Measurements from ENCODE around the gene RNF130.

Gene RNF130

GRCh38 chr5:179918742-179919486, 152.6 kb downstream of the RNF130 start:
- no peaks in the 10 kb centered on the region for H3K36me3 ChIP-seq (ENCODE audit: control insufficient read depth in 4 of 4, insufficient read depth in 4 of 4, low read length in 3 of 4)
- CTCF ChIA-PET, result interaction anchor here (0.8 kb wide), 1 partner anchor 12 kb away, joined by 3 read pairs; no protein-coding TSS in a partner anchor
- WGBS (ENCODE audit: insufficient coverage), result 97% methylated on average over 18 of the region's 19 CpGs
- H3K9me3 ChIP-seq (ENCODE audit: control extremely low read depth in 1 of 5, control insufficient read depth in 4 of 5, insufficient read depth in 2 of 5, low read depth in 1 of 5, low read length in 4 of 5), result no peaks in the 10 kb centered on the region
- H3K4me3 ChIP-seq (ENCODE audit: control insufficient read depth in 1 of 7, extremely low read depth in 1 of 7, insufficient read depth in 4 of 7, low read depth in 2 of 7, low read length in 6 of 7), result no peak overlapping the region
- H3K27ac ChIP-seq (ENCODE audit: insufficient read depth in 1 of 2, low read depth in 1 of 2, low read length in 2 of 2, poor library complexity in 1 of 2, severe bottlenecking in 2 of 2), result no peak overlapping the region
- no peaks in the 10 kb centered on the region for H3K27me3 ChIP-seq (replicated peaks in 2 of 5; ENCODE audit: control insufficient read depth in 4 of 5, insufficient read depth in 5 of 5, low read length in 4 of 5)
- peaks cover 0 to 11% (median 2%) of the 10 kb centered on the region in 4 experiments for H3K4me1 ChIP-seq (ENCODE audit: control extremely low read depth in 1 of 4, control insufficient read depth in 4 of 4, insufficient read depth in 4 of 4, low read length in 3 of 4)
- POLR2A ChIA-PET, result no interaction called here
- DNase-seq, result no peak

DNA sequence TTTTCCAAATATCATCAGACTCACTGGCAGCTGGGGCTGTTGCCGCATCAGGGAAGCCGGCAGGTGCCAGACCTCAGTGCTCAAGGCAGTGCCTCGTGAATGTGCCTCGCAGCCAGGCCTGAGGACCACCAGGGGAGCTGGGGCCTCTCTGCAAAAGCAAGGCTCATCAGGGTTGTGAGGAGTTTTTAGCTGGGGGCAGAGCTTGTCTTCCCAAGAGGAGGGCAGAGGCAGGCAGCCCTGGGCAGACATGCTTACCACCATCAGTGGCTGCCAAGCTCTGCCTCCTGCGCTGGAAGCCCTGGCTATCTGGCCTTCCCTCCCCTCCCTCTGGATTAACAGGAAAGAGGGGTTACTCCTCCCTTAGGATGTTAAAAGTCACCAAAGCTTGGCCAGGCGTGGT, 155.0 kb downstream of the RNF130 start:
- ChIA-PET POLR2A (no interaction called here), CTCF (interaction anchor here (0.9 to 1.7 kb wide), 3 partner anchors 10 to 17 kb away, joined by 3 read pairs; no protein-coding TSS in a partner anchor)
- no peaks in the 10 kb centered on the region for H3K9me3 ChIP-seq (ENCODE audit: control extremely low read depth in 1 of 5, control insufficient read depth in 4 of 5, insufficient read depth in 2 of 5, low read depth in 1 of 5, low read length in 4 of 5)
- WGBS (ENCODE audit: insufficient coverage), result 100% methylated on average over 4 of the region's 6 CpGs
- H3K4me1 ChIP-seq (ENCODE audit: control extremely low read depth in 1 of 4, control insufficient read depth in 4 of 4, insufficient read depth in 4 of 4, low read length in 3 of 4), result peaks cover 0 to 14% (median 2%) of the 10 kb centered on the region in 4 experiments
- no peaks in the 10 kb centered on the region for H3K36me3 ChIP-seq (ENCODE audit: control insufficient read depth in 4 of 4, insufficient read depth in 4 of 4, low read length in 3 of 4)
- no peak overlapping the region for H3K4me3 ChIP-seq (ENCODE audit: control insufficient read depth in 1 of 7, extremely low read depth in 1 of 7, insufficient read depth in 4 of 7, low read depth in 2 of 7, low read length in 6 of 7)
- no peak overlapping the region for H3K27ac ChIP-seq (ENCODE audit: insufficient read depth in 1 of 2, low read depth in 1 of 2, low read length in 2 of 2, poor library complexity in 1 of 2, severe bottlenecking in 2 of 2)
- no peaks in the 10 kb centered on the region for H3K27me3 ChIP-seq (replicated peaks in 2 of 5; ENCODE audit: control insufficient read depth in 4 of 5, insufficient read depth in 5 of 5, low read length in 4 of 5)
- no peak for DNase-seq

- Histone ChIP-seq H3K27me3 (replicated peaks in 2 of 5; ENCODE audit: control insufficient read depth in 4 of 5, insufficient read depth in 5 of 5, low read length in 4 of 5) (no peaks in the 10 kb centered on the region), H3K4me1 (ENCODE audit: control extremely low read depth in 1 of 4, control insufficient read depth in 4 of 4, insufficient read depth in 4 of 4, low read length in 3 of 4) (peaks cover 0 to 14% (median 2%) of the 10 kb centered on the region in 4 experiments), H3K36me3 (ENCODE audit: control insufficient read depth in 4 of 4, insufficient read depth in 4 of 4, low read length in 3 of 4) (no peaks in the 10 kb centered on the region), H3K9me3 (ENCODE audit: control extremely low read depth in 1 of 5, control insufficient read depth in 4 of 5, insufficient read depth in 2 of 5, low read depth in 1 of 5, low read length in 4 of 5) (no peaks in the 10 kb centered on the region), H3K4me3 (ENCODE audit: control insufficient read depth in 1 of 7, extremely low read depth in 1 of 7, insufficient read depth in 4 of 7, low read depth in 2 of 7, low read length in 6 of 7) (no peak overlapping the region), H3K27ac (ENCODE audit: insufficient read depth in 1 of 2, low read depth in 1 of 2, low read length in 2 of 2, poor library complexity in 1 of 2, severe bottlenecking in 2 of 2) (no peak overlapping the region)
- no peak for DNase-seq
- POLR2A ChIA-PET, result no interaction called here
- CTCF ChIA-PET, result interaction anchor here (1.0 to 1.7 kb wide), 2 partner anchors 16 to 153 kb away, joined by 3 read pairs; no protein-coding TSS in a partner anchor
- 94% methylated on average over 10 of the region's 10 CpGs for WGBS (ENCODE audit: insufficient coverage)
These were observed 156.1 kb downstream of the RNF130 start for GRCh38 chr5:179915406-179915935.

DNA sequence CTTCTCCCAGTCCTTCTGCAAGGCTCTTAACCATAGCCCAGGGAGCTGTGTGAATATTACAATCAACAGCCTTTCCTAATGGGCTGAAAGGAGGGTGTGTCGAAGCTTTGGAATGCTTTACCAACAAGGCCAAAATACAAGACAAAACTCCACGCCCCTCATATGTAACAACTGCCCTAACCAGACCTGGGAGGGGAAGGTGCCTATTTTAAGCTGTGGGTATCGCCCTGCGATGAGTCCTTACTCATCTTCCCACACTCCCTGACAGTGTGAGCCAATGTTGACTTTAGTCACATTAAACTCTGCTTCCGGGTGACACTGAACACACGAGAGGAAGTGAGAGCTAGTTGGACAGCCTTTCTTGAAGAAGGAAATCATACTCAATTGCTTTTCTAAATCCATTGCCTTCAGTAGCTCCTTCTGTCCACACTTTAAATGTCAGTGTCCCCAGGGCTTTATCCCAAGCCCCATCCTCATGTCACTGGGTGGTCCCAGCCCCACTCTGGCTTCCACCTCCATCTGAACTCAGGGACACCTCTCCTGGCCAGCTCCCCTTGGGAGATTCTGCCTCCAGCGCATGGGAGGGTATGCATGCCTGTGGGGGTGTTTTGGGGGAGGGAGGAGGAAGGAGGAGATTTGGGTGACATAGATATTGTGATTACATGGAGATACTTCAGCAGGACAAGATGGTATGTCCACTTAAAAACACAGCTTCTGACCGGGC, 157.4 kb downstream of the RNF130 start:
- no peaks in the 10 kb centered on the region for H3K27me3 ChIP-seq (replicated peaks in 2 of 5; ENCODE audit: control insufficient read depth in 4 of 5, insufficient read depth in 5 of 5, low read length in 4 of 5)
- CTCF ChIA-PET, result interaction anchor here (0.8 to 1.7 kb wide), 7 partner anchors 11 to 179 kb away, joined by 3 to 4 read pairs (median 3); no protein-coding TSS in a partner anchor
- H3K4me1 ChIP-seq (ENCODE audit: control extremely low read depth in 1 of 4, control insufficient read depth in 4 of 4, insufficient read depth in 4 of 4, low read length in 3 of 4), result peaks cover 0 to 12% (median 2%) of the 10 kb centered on the region in 4 experiments

DNA sequence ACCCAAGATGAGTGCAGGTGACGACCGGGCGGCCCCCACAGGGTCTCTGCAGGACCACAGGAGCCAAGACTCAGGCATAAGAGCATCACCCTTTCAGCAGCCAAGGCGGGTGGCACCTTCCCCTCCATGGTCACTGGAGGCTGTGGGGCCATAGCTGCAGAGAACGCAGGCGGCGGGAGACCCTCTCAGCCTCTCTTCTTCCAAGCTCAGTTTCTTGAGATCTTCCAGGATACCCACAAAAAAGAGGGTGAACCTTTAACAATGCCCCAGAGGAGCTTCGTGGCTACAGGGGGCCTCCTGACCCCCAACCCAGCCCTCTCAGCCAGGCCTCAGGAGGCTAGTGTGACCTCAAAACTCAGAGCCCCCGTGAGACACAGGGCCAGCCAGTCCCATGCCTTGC, 158.1 kb downstream of the RNF130 start:
- DNase-seq, result no peak
- Histone ChIP-seq H3K4me1 (ENCODE audit: control extremely low read depth in 1 of 4, control insufficient read depth in 4 of 4, insufficient read depth in 4 of 4, low read length in 3 of 4) (peaks cover 0 to 12% (median 3%) of the 10 kb centered on the region in 4 experiments), H3K27ac (ENCODE audit: insufficient read depth in 1 of 2, low read depth in 1 of 2, low read length in 2 of 2, poor library complexity in 1 of 2, severe bottlenecking in 2 of 2) (no peak overlapping the region), H3K27me3 (replicated peaks in 2 of 5; ENCODE audit: control insufficient read depth in 4 of 5, insufficient read depth in 5 of 5, low read length in 4 of 5) (no peaks in the 10 kb centered on the region), H3K36me3 (ENCODE audit: control insufficient read depth in 4 of 4, insufficient read depth in 4 of 4, low read length in 3 of 4) (no peaks in the 10 kb centered on the region), H3K9me3 (ENCODE audit: control extremely low read depth in 1 of 5, control insufficient read depth in 4 of 5, insufficient read depth in 2 of 5, low read depth in 1 of 5, low read length in 4 of 5) (no peaks in the 10 kb centered on the region), H3K4me3 (ENCODE audit: control insufficient read depth in 1 of 7, extremely low read depth in 1 of 7, insufficient read depth in 4 of 7, low read depth in 2 of 7, low read length in 6 of 7) (no peak overlapping the region)
- WGBS (ENCODE audit: insufficient coverage), result 92% methylated on average over 9 of the region's 9 CpGs
- ChIA-PET CTCF (interaction anchor here (1.0 to 1.7 kb wide), 6 partner anchors 12 to 180 kb away, joined by 3 to 4 read pairs (median 3); no protein-coding TSS in a partner anchor), POLR2A (no interaction called here)

More for the DNA sequence above, 157.4 kb downstream of the RNF130 start:
- no peak for DNase-seq
- Histone ChIP-seq H3K4me3 (ENCODE audit: control insufficient read depth in 1 of 7, extremely low read depth in 1 of 7, insufficient read depth in 4 of 7, low read depth in 2 of 7, low read length in 6 of 7) (no peak overlapping the region), H3K27ac (ENCODE audit: insufficient read depth in 1 of 2, low read depth in 1 of 2, low read length in 2 of 2, poor library complexity in 1 of 2, severe bottlenecking in 2 of 2) (no peak overlapping the region), H3K9me3 (ENCODE audit: control extremely low read depth in 1 of 5, control insufficient read depth in 4 of 5, insufficient read depth in 2 of 5, low read depth in 1 of 5, low read length in 4 of 5) (no peaks in the 10 kb centered on the region), H3K36me3 (ENCODE audit: control insufficient read depth in 4 of 4, insufficient read depth in 4 of 4, low read length in 3 of 4) (no peaks in the 10 kb centered on the region)
- 96% methylated on average over 7 of the region's 8 CpGs for WGBS (ENCODE audit: insufficient coverage)
- POLR2A ChIA-PET, result no interaction called here

DNA sequence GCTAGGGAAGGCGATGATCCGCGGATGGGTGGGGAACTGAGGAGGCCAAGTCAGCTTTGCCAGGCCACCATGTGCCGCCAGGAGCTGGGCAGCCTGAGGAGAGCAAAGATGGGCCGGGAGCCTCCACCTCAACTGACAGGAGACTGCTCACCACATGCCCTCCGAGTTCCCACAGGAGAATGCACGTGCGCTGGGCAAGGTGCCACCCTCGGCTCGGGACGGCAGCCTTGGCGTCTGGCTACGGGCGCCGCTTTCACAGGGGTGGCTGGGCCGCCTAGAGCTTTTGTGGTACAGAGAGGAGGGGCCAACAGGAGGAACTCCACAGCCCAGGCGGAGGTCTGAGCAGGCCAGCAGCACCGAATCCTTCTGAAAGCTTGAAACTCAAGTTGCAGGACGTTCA, 158.6 kb downstream of the RNF130 start:
- no peaks in the 10 kb centered on the region for H3K27me3 ChIP-seq (replicated peaks in 2 of 5; ENCODE audit: control insufficient read depth in 4 of 5, insufficient read depth in 5 of 5, low read length in 4 of 5)
- 90% methylated on average over 13 of the region's 19 CpGs for WGBS (ENCODE audit: insufficient coverage)
- no peak overlapping the region for H3K27ac ChIP-seq (ENCODE audit: insufficient read depth in 1 of 2, low read depth in 1 of 2, low read length in 2 of 2, poor library complexity in 1 of 2, severe bottlenecking in 2 of 2)
- H3K4me1 ChIP-seq (ENCODE audit: control extremely low read depth in 1 of 4, control insufficient read depth in 4 of 4, insufficient read depth in 4 of 4, low read length in 3 of 4), result peaks cover 0 to 14% (median 7%) of the 10 kb centered on the region in 4 experiments
- ChIA-PET CTCF (interaction anchor here (1.0 to 1.7 kb wide), 3 partner anchors 11 to 68 kb away, joined by 3 read pairs; no protein-coding TSS in a partner anchor), POLR2A (no interaction called here)
- H3K36me3 ChIP-seq (ENCODE audit: control insufficient read depth in 4 of 4, insufficient read depth in 4 of 4, low read length in 3 of 4), result no peaks in the 10 kb centered on the region
- peak in 1 of 3 donors; percentile 8 for DNase-seq
- H3K9me3 ChIP-seq (ENCODE audit: control extremely low read depth in 1 of 5, control insufficient read depth in 4 of 5, insufficient read depth in 2 of 5, low read depth in 1 of 5, low read length in 4 of 5), result no peaks in the 10 kb centered on the region
- no peak overlapping the region for H3K4me3 ChIP-seq (ENCODE audit: control insufficient read depth in 1 of 7, extremely low read depth in 1 of 7, insufficient read depth in 4 of 7, low read depth in 2 of 7, low read length in 6 of 7)

Data from common myeloid progenitor, CD34-positive (primary cell).